WTC11 (cell line): ENCODE measurements around the gene ACTG2. TPM values are rescaled to one million over a fixed set of nuclear protein-coding genes. Genes with fewer than 3 reads are reported as not detected.

Source experiments
- ATAC-seq: fragments of 200-7000 bp; cut with Tn5 transposase; 2 replicates; pipeline ENCODE4 v1.10.0; 2021; ENCODE audit warnings: mild to moderate bottlenecking, moderate library complexity
- CTCF ChIA-PET: fragments of 300-600 bp; sonication (Branson Sonifier 250); formaldehyde crosslinking; loops from one replicate; lab custom pipeline; 2021; ENCODE audit warnings: antibody characterized with exemption; lab: Charles Lee
- POLR2A ChIA-PET: fragments of 350-600 bp; sonication (Branson Sonifier 250); formaldehyde crosslinking; loops from one replicate; lab custom pipeline; 2021; ENCODE audit warnings: antibody characterized with exemption; lab: Charles Lee
- DNase-seq: peaks from one replicate; pipeline ENCODE4 v3.0.0; 2021; ENCODE audit warnings: low spot score
- H3K27ac Mint-ChIP-seq: 2 replicates; pipeline ENCODE4 v1.8.0; 2021; ENCODE audit warnings: mixed read lengths
- H3K27me3 Mint-ChIP-seq: 2 replicates; pipeline ENCODE4 v1.8.0; 2021; ENCODE audit warnings: low read depth, mild to moderate bottlenecking, moderate library complexity, mixed read lengths
- H3K36me3 Mint-ChIP-seq: 2 replicates; pipeline ENCODE4 v1.8.0; 2021; ENCODE audit warnings: mixed read lengths
- H3K4me1 Mint-ChIP-seq: 2 replicates; pipeline ENCODE4 v1.8.0; 2022; ENCODE audit warnings: mixed read lengths
- H3K4me3 Mint-ChIP-seq: 2 replicates; pipeline ENCODE4 v1.8.0; 2021; ENCODE audit warnings: mild to moderate bottlenecking, moderate library complexity, mixed read lengths
- H3K9me3 Mint-ChIP-seq: 2 replicates; pipeline ENCODE4 v1.8.0; 2021; ENCODE audit warnings: mixed read lengths
- ARID4B ChIP-seq: sonication (generic); formaldehyde crosslinking; IDR thresholded peaks from 2 replicates; pipeline ENCODE4 v1.8.0; 2023; ENCODE audit warnings: missing genetic modification reagents, mild to moderate bottlenecking, borderline replicate concordance
- CREB1 ChIP-seq: sonication (generic); formaldehyde crosslinking; IDR thresholded peaks from 2 replicates; pipeline ENCODE4 v1.8.0; 2023; ENCODE audit warnings: mild to moderate bottlenecking, missing genetic modification reagents
- CREM ChIP-seq: sonication (generic); formaldehyde crosslinking; IDR thresholded peaks from 2 replicates; pipeline ENCODE4 v1.8.1; 2022; ENCODE audit warnings: mild to moderate bottlenecking, missing genetic modification reagents, moderate library complexity
- E2F1 ChIP-seq: sonication (generic); formaldehyde crosslinking; IDR thresholded peaks from 2 replicates; pipeline ENCODE4 v1.8.0; 2022; ENCODE audit warnings: mild to moderate bottlenecking, missing genetic modification reagents
- FOXK1 ChIP-seq: sonication (generic); formaldehyde crosslinking; IDR thresholded peaks from 2 replicates; pipeline ENCODE4 v1.8.0; 2022; ENCODE audit warnings: mild to moderate bottlenecking, moderate library complexity, missing genetic modification reagents
- FOXP1 ChIP-seq: sonication (generic); formaldehyde crosslinking; IDR thresholded peaks from 2 replicates; pipeline ENCODE4 v1.8.0; 2022; ENCODE audit warnings: missing genetic modification reagents, mild to moderate bottlenecking, moderate library complexity, borderline replicate concordance
- GTF2I ChIP-seq: fragments of 250-450 bp; sonication (Bioruptor Pico); conservative IDR thresholded peaks from 2 replicates; pipeline ENCODE4 v1.4.0; 2021; ENCODE audit warnings: mild to moderate bottlenecking
- JUN ChIP-seq: sonication (generic); formaldehyde crosslinking; IDR thresholded peaks from 2 replicates; pipeline ENCODE4 v1.8.0; 2023; ENCODE audit warnings: mild to moderate bottlenecking, missing genetic modification reagents
- KAT7 ChIP-seq: sonication (generic); formaldehyde crosslinking; IDR thresholded peaks from 2 replicates; pipeline ENCODE4 v1.8.1; 2023; ENCODE audit warnings: missing genetic modification reagents, mild to moderate bottlenecking, borderline replicate concordance
- PRRX2 ChIP-seq: fragments of 250-450 bp; sonication (Bioruptor Pico); IDR thresholded peaks from 2 replicates; pipeline ENCODE4 v1.8.0; 2021; ENCODE audit warnings: mild to moderate bottlenecking
- SOX15 ChIP-seq: fragments of 250-450 bp; sonication (Bioruptor Pico); IDR thresholded peaks from 2 replicates; pipeline ENCODE4 v1.9.0; 2021; ENCODE audit warnings: mild to moderate bottlenecking
- TEAD1 ChIP-seq: sonication (generic); formaldehyde crosslinking; IDR thresholded peaks from 2 replicates; pipeline ENCODE4 v1.8.0; 2022; ENCODE audit warnings: mild to moderate bottlenecking, missing genetic modification reagents
- TP53 ChIP-seq: sonication (generic); formaldehyde crosslinking; IDR thresholded peaks from 2 replicates; pipeline ENCODE4 v1.8.1; 2023; ENCODE audit warnings: mild to moderate bottlenecking, missing genetic modification reagents
- ZBTB43 ChIP-seq: sonication (generic); formaldehyde crosslinking; IDR thresholded peaks from 2 replicates; pipeline ENCODE4 v1.8.1; 2023; ENCODE audit warnings: mild to moderate bottlenecking, missing genetic modification reagents
- ZNF263 ChIP-seq: sonication (generic); formaldehyde crosslinking; IDR thresholded peaks from 2 replicates; pipeline ENCODE4 v1.8.1; 2022; ENCODE audit warnings: low read depth, mild to moderate bottlenecking, moderate library complexity, missing genetic modification reagents
- ZNF317 ChIP-seq: sonication (generic); formaldehyde crosslinking; IDR thresholded peaks from 2 replicates; pipeline ENCODE4 v1.8.1; 2023; ENCODE audit warnings: low read depth, mild to moderate bottlenecking, moderate library complexity, missing genetic modification reagents, borderline replicate concordance
- total RNA-seq: library from RNA; stranded (reverse); gene quantifications from 3 replicates; pipeline ENCODE4 v1.2.3, GENCODE V29; 2021
- TF ChIP-seq, protein P1 (sequence below): sonication (generic); formaldehyde crosslinking; IDR thresholded peaks from 2 replicates; pipeline ENCODE4 v1.8.1; 2023; ENCODE audit warnings: mild to moderate bottlenecking, missing genetic modification reagents, borderline replicate concordance
- TF ChIP-seq, protein P2 (sequence below): fragments of 250-450 bp; sonication (Bioruptor Pico); IDR thresholded peaks from 2 replicates; pipeline ENCODE4 v1.9.0; 2021; ENCODE audit warnings: mild to moderate bottlenecking, borderline replicate concordance

The ACTG2 gene
- total RNA-seq, 1 experiment from 2014 or later, result 2.7 TPM

DNA sequence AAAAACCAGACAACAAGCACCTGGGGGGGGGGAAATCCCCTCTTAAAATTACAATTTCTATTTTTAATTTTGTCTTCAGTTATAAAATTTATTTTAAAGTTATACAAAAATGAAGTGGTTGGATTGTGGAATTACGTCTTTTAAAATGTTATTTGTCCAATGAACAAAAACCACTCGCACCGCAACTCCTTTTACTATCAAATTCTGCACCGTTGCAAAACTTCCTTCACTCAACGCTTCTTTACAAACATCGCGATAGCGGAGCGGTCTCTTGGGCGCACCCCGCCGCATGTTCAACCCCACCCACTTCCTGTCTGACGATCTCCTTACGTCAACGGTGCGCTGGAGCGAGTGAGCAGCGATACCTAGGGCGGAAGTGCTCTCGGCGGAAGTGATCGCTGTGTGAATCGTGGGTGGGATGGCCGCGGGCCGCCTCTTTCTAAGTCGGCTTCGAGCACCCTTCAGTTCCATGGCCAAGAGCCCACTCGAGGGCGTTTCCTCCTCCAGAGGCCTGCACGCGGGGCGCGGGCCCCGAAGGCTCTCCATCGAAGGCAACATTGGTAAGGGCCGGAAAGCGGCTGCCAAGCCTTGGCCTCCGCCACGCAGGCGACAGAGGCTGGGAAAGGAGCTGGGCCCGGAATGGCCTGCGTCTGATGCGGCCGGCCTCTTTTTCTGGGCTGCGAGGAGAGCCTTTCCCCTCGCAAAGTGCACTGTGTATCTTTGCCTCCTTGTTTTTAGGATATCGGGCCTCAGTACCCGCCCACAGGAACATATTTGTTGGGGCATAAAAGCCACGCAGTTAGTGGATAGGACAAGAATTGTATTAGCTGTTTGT is 33.9 kb downstream of the ACTG2 start, which contains the start of gene DGUOK:
DGUOK (plus strand) TSS at position 388 of the 835 bp plus-strand sequence; CDS start at position 419, 31 bp downstream.
- POLR2A ChIA-PET, result no interaction called here
- H3K27ac Mint-ChIP-seq, result peak within 1 kb of the TSS; percentile 94
- H3K4me3 Mint-ChIP-seq, result peak within 1 kb of the TSS; percentile 91
- no peaks in the 10 kb centered on the region for H3K9me3 Mint-ChIP-seq
- DNase-seq (peak; percentile 93), ATAC-seq (peak; percentile 97)
- no peaks in the 10 kb centered on the region for H3K36me3 Mint-ChIP-seq
- peaks cover 4% of the 10 kb centered on the region for H3K27me3 Mint-ChIP-seq
- peaks cover 26% of the 10 kb centered on the region for H3K4me1 Mint-ChIP-seq
- CTCF ChIA-PET, result interaction anchor here (0.6 to 1.2 kb wide), 4 partner anchors 9 to 194 kb away, joined by 3 to 5 read pairs (median 4); no protein-coding TSS in a partner anchor
- TF ChIP-seq TP53 (CRISPR knock-in tag), result peak; percentile 69; the same call in 1 of the 2 replicates
- TF ChIP-seq PRRX2 (CRISPR knock-in tag), result no peak
- no peak for TF ChIP-seq E2F1 (CRISPR knock-in tag)
- TF ChIP-seq KAT7 (CRISPR knock-in tag), result no peak
- TF ChIP-seq JUN (CRISPR knock-in tag), result peak; percentile 53; the same call in 1 of the 2 replicates
- peak; percentile 84 for TF ChIP-seq FOXK1 (CRISPR knock-in tag)
- peak; percentile 94 for TF ChIP-seq ARID4B (CRISPR knock-in tag)
- peak; percentile 27; the same call in 1 of the 2 replicates for TF ChIP-seq CREM (CRISPR knock-in tag)
- TF ChIP-seq CREB1 (CRISPR knock-in tag), result no peak
- TF ChIP-seq SOX15 (CRISPR knock-in tag), result no peak
- TF ChIP-seq GTF2I (CRISPR knock-in tag), result no peak
- peak; percentile 79; the same call in 1 of the 2 replicates for TF ChIP-seq FOXP1 (CRISPR knock-in tag)
- TF ChIP-seq TEAD1, result peak; percentile 21; the same call in 1 of the 2 replicates
- TF ChIP-seq ZBTB43 (CRISPR knock-in tag), result no peak
- TF ChIP-seq, protein P1, sequence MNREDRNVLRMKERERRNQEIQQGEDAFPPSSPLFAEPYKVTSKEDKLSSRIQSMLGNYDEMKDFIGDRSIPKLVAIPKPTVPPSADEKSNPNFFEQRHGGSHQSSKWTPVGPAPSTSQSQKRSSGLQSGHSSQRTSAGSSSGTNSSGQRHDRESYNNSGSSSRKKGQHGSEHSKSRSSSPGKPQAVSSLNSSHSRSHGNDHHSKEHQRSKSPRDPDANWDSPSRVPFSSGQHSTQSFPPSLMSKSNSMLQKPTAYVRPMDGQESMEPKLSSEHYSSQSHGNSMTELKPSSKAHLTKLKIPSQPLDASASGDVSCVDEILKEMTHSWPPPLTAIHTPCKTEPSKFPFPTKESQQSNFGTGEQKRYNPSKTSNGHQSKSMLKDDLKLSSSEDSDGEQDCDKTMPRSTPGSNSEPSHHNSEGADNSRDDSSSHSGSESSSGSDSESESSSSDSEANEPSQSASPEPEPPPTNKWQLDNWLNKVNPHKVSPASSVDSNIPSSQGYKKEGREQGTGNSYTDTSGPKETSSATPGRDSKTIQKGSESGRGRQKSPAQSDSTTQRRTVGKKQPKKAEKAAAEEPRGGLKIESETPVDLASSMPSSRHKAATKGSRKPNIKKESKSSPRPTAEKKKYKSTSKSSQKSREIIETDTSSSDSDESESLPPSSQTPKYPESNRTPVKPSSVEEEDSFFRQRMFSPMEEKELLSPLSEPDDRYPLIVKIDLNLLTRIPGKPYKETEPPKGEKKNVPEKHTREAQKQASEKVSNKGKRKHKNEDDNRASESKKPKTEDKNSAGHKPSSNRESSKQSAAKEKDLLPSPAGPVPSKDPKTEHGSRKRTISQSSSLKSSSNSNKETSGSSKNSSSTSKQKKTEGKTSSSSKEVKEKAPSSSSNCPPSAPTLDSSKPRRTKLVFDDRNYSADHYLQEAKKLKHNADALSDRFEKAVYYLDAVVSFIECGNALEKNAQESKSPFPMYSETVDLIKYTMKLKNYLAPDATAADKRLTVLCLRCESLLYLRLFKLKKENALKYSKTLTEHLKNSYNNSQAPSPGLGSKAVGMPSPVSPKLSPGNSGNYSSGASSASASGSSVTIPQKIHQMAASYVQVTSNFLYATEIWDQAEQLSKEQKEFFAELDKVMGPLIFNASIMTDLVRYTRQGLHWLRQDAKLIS (CRISPR knock-in tag), result no peak
- peak; percentile 43; the same call in 1 of the 2 replicates for TF ChIP-seq ZNF317 (CRISPR knock-in tag)
- TF ChIP-seq, protein P2, sequence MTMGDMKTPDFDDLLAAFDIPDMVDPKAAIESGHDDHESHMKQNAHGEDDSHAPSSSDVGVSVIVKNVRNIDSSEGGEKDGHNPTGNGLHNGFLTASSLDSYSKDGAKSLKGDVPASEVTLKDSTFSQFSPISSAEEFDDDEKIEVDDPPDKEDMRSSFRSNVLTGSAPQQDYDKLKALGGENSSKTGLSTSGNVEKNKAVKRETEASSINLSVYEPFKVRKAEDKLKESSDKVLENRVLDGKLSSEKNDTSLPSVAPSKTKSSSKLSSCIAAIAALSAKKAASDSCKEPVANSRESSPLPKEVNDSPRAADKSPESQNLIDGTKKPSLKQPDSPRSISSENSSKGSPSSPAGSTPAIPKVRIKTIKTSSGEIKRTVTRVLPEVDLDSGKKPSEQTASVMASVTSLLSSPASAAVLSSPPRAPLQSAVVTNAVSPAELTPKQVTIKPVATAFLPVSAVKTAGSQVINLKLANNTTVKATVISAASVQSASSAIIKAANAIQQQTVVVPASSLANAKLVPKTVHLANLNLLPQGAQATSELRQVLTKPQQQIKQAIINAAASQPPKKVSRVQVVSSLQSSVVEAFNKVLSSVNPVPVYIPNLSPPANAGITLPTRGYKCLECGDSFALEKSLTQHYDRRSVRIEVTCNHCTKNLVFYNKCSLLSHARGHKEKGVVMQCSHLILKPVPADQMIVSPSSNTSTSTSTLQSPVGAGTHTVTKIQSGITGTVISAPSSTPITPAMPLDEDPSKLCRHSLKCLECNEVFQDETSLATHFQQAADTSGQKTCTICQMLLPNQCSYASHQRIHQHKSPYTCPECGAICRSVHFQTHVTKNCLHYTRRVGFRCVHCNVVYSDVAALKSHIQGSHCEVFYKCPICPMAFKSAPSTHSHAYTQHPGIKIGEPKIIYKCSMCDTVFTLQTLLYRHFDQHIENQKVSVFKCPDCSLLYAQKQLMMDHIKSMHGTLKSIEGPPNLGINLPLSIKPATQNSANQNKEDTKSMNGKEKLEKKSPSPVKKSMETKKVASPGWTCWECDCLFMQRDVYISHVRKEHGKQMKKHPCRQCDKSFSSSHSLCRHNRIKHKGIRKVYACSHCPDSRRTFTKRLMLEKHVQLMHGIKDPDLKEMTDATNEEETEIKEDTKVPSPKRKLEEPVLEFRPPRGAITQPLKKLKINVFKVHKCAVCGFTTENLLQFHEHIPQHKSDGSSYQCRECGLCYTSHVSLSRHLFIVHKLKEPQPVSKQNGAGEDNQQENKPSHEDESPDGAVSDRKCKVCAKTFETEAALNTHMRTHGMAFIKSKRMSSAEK (CRISPR knock-in tag), result peak; percentile 81; the same call in 1 of the 2 replicates
- no peak for TF ChIP-seq ZNF263 (CRISPR knock-in tag)
